PC-3 (cell line): ENCODE measurements around the gene GRID2IP. TPM values are rescaled to one million over a fixed set of nuclear protein-coding genes. Genes with fewer than 3 reads are reported as not detected.

ENCODE experiments used
- ATAC-seq: fragments of 200-7000 bp; cut with Tn5 transposase; 2 replicates; pipeline ENCODE4 v1.9.1; 2020; ENCODE audit warnings: mild to moderate bottlenecking, moderate library complexity
- BruUV-seq: library from RNA; stranded (reverse); fragments of 400-500 nt; replicated peaks from 2 replicates; lab custom pipeline; 2021; lab: Mats Ljungman, UMichigan
- CTCF ChIA-PET: fragments of 300-600 bp; sonication (Branson Sonifier 250); formaldehyde crosslinking; loops from one replicate; lab custom pipeline; 2022; ENCODE audit warnings: antibody characterized with exemption; lab: Charles Lee
- POLR2A ChIA-PET: fragments of 300-600 bp; sonication (Branson Sonifier 250); formaldehyde crosslinking; loops from one replicate; lab custom pipeline; 2022; ENCODE audit warnings: antibody characterized with exemption; ENCODE audit not compliant: unreplicated experiment; lab: Charles Lee
- DNase-seq: peaks from one replicate; pipeline ENCODE4 v3.0.0-alpha.2; 2015
- H2AFZ ChIP-seq: fragments of 300-600 bp; sonication (generic); 2 replicates; pipeline ENCODE4 v1.6.0; 2016; ENCODE audit warnings: antibody characterized with exemption, low read length
- H3F3A ChIP-seq: fragments of 300-600 bp; sonication (generic); one replicate; pipeline ENCODE4 v1.6.0; 2017; ENCODE audit warnings: antibody characterized with exemption, low read length, control low read depth, mild to moderate bottlenecking; ENCODE audit not compliant: unreplicated experiment
- H3K27ac ChIP-seq: fragments of 300-600 bp; sonication (generic); 2 replicates; pipeline ENCODE4 v1.5.1; 2016; ENCODE audit warnings: mild to moderate bottlenecking, low read length
- H3K27me3 ChIP-seq: fragments of 300-600 bp; sonication (generic); 2 replicates; pipeline ENCODE4 v1.6.1; 2016; ENCODE audit warnings: low read length, mixed read lengths
- H3K36me3 ChIP-seq: fragments of 300-600 bp; sonication (generic); 2 replicates; pipeline ENCODE4 v1.6.1; 2016; ENCODE audit warnings: low read depth, mixed run types, low read length, mixed read lengths
- H3K4me1 ChIP-seq: fragments of 300-600 bp; sonication (generic); 2 replicates; pipeline ENCODE4 v1.5.1; 2016; ENCODE audit warnings: low read length; ENCODE audit not compliant: insufficient read depth
- H3K4me2 ChIP-seq: fragments of 300-600 bp; sonication (generic); 2 replicates; pipeline ENCODE4 v1.6.0; 2016; ENCODE audit warnings: low read length
- H3K4me3 ChIP-seq: fragments of 300-600 bp; sonication (generic); 2 replicates; pipeline ENCODE4 v1.5.1; 2016; ENCODE audit warnings: mild to moderate bottlenecking, low read length, mixed read lengths
- H3K79me2 ChIP-seq: fragments of 300-600 bp; sonication (generic); 2 replicates; pipeline ENCODE4 v1.6.1; 2017; ENCODE audit warnings: low read length, mixed read lengths
- H3K9ac ChIP-seq: fragments of 300-600 bp; sonication (generic); 2 replicates; pipeline ENCODE4 v1.6.0; 2016; ENCODE audit warnings: mild to moderate bottlenecking, low read length
- H3K9me2 ChIP-seq: fragments of 300-600 bp; sonication (generic); replicated peaks from 2 replicates; pipeline ENCODE4 v1.6.1; 2016; ENCODE audit warnings: mixed run types, low read length, mixed read lengths
- H3K9me3 ChIP-seq: fragments of 300-600 bp; sonication (generic); 2 replicates; pipeline ENCODE4 v1.6.1; 2016; ENCODE audit warnings: low read length, mixed read lengths
- H4K20me1 ChIP-seq: fragments of 300-600 bp; sonication (generic); 2 replicates; pipeline ENCODE4 v1.6.1; 2016; ENCODE audit warnings: low read length, mixed read lengths
- EZH2 ChIP-seq: fragments of 300-600 bp; sonication (generic); IDR thresholded peaks from one replicate; pipeline ENCODE4 v1.6.1; 2017; ENCODE audit warnings: antibody characterized with exemption, mild to moderate bottlenecking, low read length; ENCODE audit not compliant: unreplicated experiment
- EZH2phosphoT487 ChIP-seq: fragments of 300-600 bp; sonication (generic); IDR thresholded peaks from 2 replicates; pipeline ENCODE4 v1.6.1; 2018; ENCODE audit warnings: mild to moderate bottlenecking, antibody characterized with exemption, low read length, borderline replicate concordance
- intact Hi-C: fragments of 100-400 bp; cut with micrococcal nuclease; formaldehyde crosslinking; loops from 2 replicates; pipeline ENCODE4 v1.9.0; 2023
- total RNA-seq: library from RNA; depleted of rRNA; stranded (reverse); fragments of >200 nt; gene quantifications from 2 replicates; pipeline ENCODE4 v1.2.3, GENCODE V29; 2014
- TF ChIP-seq, protein P1 (sequence below): fragments of 300-600 bp; sonication (generic); conservative IDR thresholded peaks from 2 replicates; pipeline ENCODE4 v1.5.1; 2017; ENCODE audit warnings: antibody characterized with exemption, low read depth, mild to moderate bottlenecking, low read length

The GRID2IP gene
- total RNA-seq, 1 experiment from 2014 or later = not detected

DNA sequence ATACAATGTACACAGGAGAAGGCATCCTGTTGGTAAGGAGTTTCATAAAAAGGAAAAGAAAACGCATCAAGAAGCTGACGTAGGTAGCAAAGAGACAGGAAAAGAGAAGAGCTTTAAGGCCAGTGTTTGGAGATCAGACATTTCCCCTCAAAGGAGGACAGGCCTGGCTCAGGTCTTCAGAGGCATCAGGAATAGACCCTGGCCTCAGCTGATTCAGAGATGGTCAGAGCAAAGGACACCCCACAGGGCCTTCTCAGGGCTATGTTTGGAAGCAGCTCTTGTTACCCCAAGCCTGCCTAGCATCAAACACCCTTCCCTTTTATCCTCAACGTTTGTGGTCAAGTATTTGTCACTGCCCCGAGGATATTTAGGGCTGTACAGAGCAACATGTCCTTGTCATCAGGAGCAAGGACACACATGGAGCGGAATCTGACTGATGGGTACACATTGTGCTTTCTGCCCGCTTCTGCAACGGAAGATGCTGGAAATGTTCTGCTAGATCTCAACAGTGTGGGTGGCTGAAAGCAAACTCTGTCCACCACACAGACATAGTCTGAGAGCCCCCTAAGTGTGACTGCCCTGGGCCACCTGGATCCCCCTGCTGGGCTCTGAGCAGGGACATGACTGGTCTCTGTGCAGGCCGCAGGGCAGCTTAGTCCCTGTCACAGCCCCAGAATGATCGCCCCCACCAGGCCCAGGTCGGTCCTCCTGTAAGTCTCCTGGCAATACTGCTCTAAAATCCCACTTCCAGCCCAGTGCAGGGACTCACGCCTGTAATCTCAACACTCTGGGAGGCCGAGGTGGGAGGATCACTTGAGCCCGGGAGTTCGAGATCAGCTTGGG, 25.0 kb upstream of the GRID2IP start:
- no peak for ATAC-seq
- no peak for TF ChIP-seq EZH2
- TF ChIP-seq, protein P1, sequence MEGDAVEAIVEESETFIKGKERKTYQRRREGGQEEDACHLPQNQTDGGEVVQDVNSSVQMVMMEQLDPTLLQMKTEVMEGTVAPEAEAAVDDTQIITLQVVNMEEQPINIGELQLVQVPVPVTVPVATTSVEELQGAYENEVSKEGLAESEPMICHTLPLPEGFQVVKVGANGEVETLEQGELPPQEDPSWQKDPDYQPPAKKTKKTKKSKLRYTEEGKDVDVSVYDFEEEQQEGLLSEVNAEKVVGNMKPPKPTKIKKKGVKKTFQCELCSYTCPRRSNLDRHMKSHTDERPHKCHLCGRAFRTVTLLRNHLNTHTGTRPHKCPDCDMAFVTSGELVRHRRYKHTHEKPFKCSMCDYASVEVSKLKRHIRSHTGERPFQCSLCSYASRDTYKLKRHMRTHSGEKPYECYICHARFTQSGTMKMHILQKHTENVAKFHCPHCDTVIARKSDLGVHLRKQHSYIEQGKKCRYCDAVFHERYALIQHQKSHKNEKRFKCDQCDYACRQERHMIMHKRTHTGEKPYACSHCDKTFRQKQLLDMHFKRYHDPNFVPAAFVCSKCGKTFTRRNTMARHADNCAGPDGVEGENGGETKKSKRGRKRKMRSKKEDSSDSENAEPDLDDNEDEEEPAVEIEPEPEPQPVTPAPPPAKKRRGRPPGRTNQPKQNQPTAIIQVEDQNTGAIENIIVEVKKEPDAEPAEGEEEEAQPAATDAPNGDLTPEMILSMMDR = no peak
- TF ChIP-seq EZH2phosphoT487 = no peak
- H3K27ac ChIP-seq = no peak overlapping the region
- no peak overlapping the region for H3K9ac ChIP-seq
- no peak overlapping the region for H2AFZ ChIP-seq
- H3K9me2 ChIP-seq = no peaks in the 10 kb centered on the region
- H3K79me2 ChIP-seq = no peaks in the 10 kb centered on the region
- no peaks in the 10 kb centered on the region for H4K20me1 ChIP-seq
- POLR2A ChIA-PET = no interaction called here
- H3K36me3 ChIP-seq = no peaks in the 10 kb centered on the region
- no peaks in the 10 kb centered on the region for H3K9me3 ChIP-seq
- TSS peak; percentile 83 for BruUV-seq
- H3K4me1 ChIP-seq = no peaks in the 10 kb centered on the region
- CTCF ChIA-PET = interaction anchor here (0.8 kb wide), 1 partner anchor 17 kb away, joined by 3 read pairs; no protein-coding TSS in a partner anchor
- no peaks in the 10 kb centered on the region for H3K27me3 ChIP-seq
- intact Hi-C loops = no loop called here
- DNase-seq = peak; percentile 18
- no peak overlapping the region for H3K4me2 ChIP-seq
- H3F3A ChIP-seq = no peaks in the 10 kb centered on the region
- no peak overlapping the region for H3K4me3 ChIP-seq

DNA sequence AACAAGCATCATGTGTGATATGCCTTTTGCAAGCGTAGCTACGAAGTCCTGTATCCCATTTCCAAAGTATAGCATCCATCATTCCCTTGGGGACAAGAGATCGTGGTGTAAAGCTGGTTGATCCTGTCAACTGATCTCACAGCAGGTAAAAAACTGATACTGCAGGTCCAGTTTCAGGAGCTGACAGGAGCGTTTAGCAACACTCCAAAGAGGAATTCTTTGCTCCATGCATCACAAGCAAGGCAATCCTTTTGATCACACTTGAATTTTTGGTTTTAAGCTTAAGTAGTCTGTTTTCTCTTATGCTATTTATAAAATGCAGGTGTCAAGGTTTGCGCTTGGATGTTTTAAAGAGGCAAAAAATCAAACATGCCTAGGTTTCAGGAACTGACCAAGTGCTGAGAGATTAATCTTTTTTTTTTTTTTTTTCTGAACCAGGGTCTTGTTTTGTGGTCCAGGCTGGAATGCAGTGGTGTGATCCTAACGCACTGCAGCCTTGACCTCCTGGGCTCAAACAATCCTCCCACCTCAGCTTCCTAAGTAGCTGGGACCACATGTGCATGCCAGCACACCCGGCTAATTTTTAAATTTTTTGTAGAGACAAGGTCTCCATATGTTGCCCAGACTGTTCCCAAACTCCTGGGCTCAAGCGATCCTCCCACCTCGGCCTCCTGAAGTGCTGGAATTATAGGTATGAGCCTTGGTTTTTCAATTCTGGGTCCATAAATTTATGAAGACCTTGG, 24.2 kb upstream of the GRID2IP start:
- no peaks in the 10 kb centered on the region for H3K79me2 ChIP-seq
- intact Hi-C loops = no loop called here
- BruUV-seq = no TSS peak
- no peak overlapping the region for H3K4me3 ChIP-seq
- DNase-seq = no peak
- CTCF ChIA-PET = interaction anchor here (1.4 kb wide), 1 partner anchor 16 kb away, joined by 6 read pairs; no protein-coding TSS in a partner anchor
- no peaks in the 10 kb centered on the region for H3K9me2 ChIP-seq
- no peaks in the 10 kb centered on the region for H3K4me1 ChIP-seq
- no peaks in the 10 kb centered on the region for H3K36me3 ChIP-seq
- TF ChIP-seq EZH2 (no peak), EZH2phosphoT487 (no peak)
- TF ChIP-seq, protein P1 = no peak
- H4K20me1 ChIP-seq = no peaks in the 10 kb centered on the region
- H3K9ac ChIP-seq = no peak overlapping the region
- H3K27ac ChIP-seq = no peak overlapping the region
- POLR2A ChIA-PET = interaction anchor here (0.6 kb wide), 1 partner anchor 9 kb away, joined by 3 read pairs; no protein-coding TSS in a partner anchor
- H3K4me2 ChIP-seq = no peak overlapping the region
- no peaks in the 10 kb centered on the region for H3K9me3 ChIP-seq
- H3F3A ChIP-seq = no peaks in the 10 kb centered on the region
- H2AFZ ChIP-seq = no peak overlapping the region
- no peaks in the 10 kb centered on the region for H3K27me3 ChIP-seq
- no peak for ATAC-seq
